ENCODE data around the gene TEX2.

TEX2 gene

DNA sequence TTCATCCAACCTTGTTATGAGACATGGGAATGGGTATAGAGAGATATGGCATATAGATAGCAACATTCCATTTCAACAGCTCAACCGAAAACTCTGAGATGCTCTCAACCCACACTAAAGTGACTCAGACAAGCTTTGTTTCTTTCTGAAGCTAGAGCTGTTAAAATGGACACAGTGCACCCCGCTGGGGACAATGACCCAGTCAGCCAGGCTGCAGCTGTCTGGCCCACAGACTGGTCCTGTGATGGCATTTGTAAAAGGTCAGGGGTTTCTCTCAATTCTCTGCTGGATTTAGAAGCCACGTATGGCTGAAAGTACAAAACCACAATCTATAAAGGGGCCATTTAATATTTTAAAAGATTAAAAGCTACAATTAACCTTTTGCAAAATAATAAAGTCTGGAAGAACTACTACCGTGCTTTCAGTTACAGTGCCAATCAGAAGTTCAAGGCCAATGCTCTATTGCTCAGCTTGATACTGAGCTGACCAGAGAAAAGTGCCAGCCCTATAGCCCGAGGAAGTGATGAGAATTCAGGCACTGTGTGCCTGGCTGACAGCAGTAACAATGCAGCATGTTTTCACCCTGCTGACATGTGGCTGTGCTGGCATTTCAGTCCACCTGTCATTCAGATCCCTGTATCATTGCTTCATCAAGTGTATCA lies 60.2 kb downstream of the TEX2 start:
- Histone ChIP-seq H3K9me3 (replicated peaks in 1 of 2; ENCODE audit: control insufficient read depth in 2 of 2, insufficient read depth in 1 of 2, low read depth in 1 of 2, low read length in 2 of 2) (no peaks in the 10 kb centered on the region), H3K27me3 (ENCODE audit: control insufficient read depth in 3 of 3, insufficient read depth in 3 of 3, low read depth in 1 of 3, low read length in 3 of 3) (no peaks in the 10 kb centered on the region), H3K23ac (ENCODE audit: low read depth, low read length, poor library complexity) (no peak overlapping the region), H3K27ac (replicated peaks; ENCODE audit: low read length) (no peak overlapping the region), H3K18ac (ENCODE audit: low read length) (no peak overlapping the region), H3K4ac (ENCODE audit: low read length) (no peak overlapping the region), H3K36me3 (replicated peaks in 1 of 2; ENCODE audit: control insufficient read depth in 2 of 2, insufficient read depth in 2 of 2, low read length in 2 of 2) (no peaks in the 10 kb centered on the region), H2BK120ac (ENCODE audit: low read depth, low read length) (no peak overlapping the region), H2BK5ac (ENCODE audit: low read length) (no peak overlapping the region), H3K4me1 (ENCODE audit: control insufficient read depth in 2 of 2, insufficient read depth in 1 of 2, low read depth in 1 of 2, low read length in 2 of 2) (peaks cover 4 to 17% of the 10 kb centered on the region in 2 donors), H3K4me2 (ENCODE audit: insufficient read depth, low read length, poor library complexity, severe bottlenecking) (no peak overlapping the region), H2BK15ac (ENCODE audit: low read length) (no peak overlapping the region), H3K14ac (ENCODE audit: low read length) (no peak overlapping the region), H4K8ac (ENCODE audit: low read depth, low read length) (no peak overlapping the region), H3K9ac (ENCODE audit: low read depth, low read length, poor library complexity) (no peak overlapping the region), H2BK12ac (ENCODE audit: low read length) (no peak overlapping the region), H4K91ac (ENCODE audit: low read depth, low read length, poor library complexity) (no peak overlapping the region), H2AK5ac (ENCODE audit: low read depth, low read length) (no peak overlapping the region), H2AFZ (ENCODE audit: low read length) (no peak overlapping the region), H3K4me3 (ENCODE audit: low read length in 2 of 2) (no peak overlapping the region), H3K79me1 (ENCODE audit: low read depth, low read length) (no peaks in the 10 kb centered on the region)
- WGBS, 2 donors (ENCODE audit: extremely low coverage in 2 of 2, insufficient read length in 2 of 2, insufficient replicate concordance in 1 of 2) = no CpG with 5 or more reads among the region's 5 CpGs
- DNase-seq (ENCODE audit: low spot score) = no peak

DNA sequence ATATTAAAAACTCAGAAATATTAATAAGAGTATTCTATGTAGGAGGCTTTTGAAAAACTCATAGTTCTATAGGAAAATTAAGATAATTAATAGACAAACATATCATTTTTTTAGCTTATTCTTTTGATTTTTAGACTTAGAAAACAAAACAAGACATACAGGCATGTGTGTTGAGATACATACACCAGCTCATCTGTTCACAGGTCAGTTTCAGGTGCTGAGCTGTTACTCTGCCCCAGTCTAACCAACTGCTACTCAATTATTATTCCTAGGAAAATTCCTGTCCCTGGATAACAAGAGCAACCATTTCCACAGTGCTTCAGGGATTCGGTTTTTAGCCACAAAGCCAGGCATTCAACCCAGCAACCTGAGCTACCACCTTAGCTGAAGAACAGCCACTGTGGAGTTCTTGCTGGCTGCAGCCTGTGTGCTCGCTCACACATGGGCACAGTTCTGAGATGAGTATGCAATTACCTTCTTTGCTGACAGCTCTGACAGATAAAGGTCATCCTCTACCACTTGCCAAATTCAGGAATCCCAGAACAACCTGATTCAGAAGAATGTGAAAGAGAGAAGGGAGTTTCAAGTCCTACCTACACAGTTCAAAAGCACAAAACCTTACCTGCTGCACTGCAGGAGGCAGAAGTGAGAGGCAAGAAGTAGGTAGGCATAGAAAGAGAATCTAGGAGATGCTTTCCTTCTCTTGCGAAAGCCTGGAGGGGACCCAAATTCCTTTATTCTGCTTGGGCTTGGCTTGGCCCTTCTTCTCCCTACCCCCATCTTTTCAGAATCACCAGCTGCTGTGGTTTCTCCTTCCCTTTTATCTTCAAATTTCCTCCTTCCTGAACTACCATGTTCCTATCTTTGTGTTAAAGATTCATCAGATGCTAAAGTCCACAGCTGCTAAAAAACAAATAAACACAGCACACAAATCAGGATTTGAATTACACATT lies 62.7 kb downstream of the TEX2 start:
- H3K27me3 ChIP-seq (ENCODE audit: control insufficient read depth in 3 of 3, insufficient read depth in 3 of 3, low read depth in 1 of 3, low read length in 3 of 3) = no peaks in the 10 kb centered on the region
- H2BK120ac ChIP-seq (ENCODE audit: low read depth, low read length) = no peak overlapping the region
- H4K91ac ChIP-seq (ENCODE audit: low read depth, low read length, poor library complexity) = no peak overlapping the region
- H3K9me3 ChIP-seq (replicated peaks in 1 of 2; ENCODE audit: control insufficient read depth in 2 of 2, insufficient read depth in 1 of 2, low read depth in 1 of 2, low read length in 2 of 2) = peaks cover 0 to 5% of the 10 kb centered on the region in 2 donors
- H2BK15ac ChIP-seq (ENCODE audit: low read length) = no peak overlapping the region
- no peak overlapping the region for H3K4me2 ChIP-seq (ENCODE audit: insufficient read depth, low read length, poor library complexity, severe bottlenecking)
- H4K8ac ChIP-seq (ENCODE audit: low read depth, low read length) = no peak overlapping the region
- H3K79me1 ChIP-seq (ENCODE audit: low read depth, low read length) = no peaks in the 10 kb centered on the region
- no peak for DNase-seq (ENCODE audit: low spot score)
- no peak overlapping the region for H3K23ac ChIP-seq (ENCODE audit: low read depth, low read length, poor library complexity)
- no peak overlapping the region for H3K27ac ChIP-seq (replicated peaks; ENCODE audit: low read length)
- no peak overlapping the region for H2BK5ac ChIP-seq (ENCODE audit: low read length)
- H2BK12ac ChIP-seq (ENCODE audit: low read length) = no peak overlapping the region
- H2AK5ac ChIP-seq (ENCODE audit: low read depth, low read length) = no peak overlapping the region
- H2AFZ ChIP-seq (ENCODE audit: low read length) = no peak overlapping the region
- no peak overlapping the region for H3K9ac ChIP-seq (ENCODE audit: low read depth, low read length, poor library complexity)
- no peaks in the 10 kb centered on the region for H3K36me3 ChIP-seq (replicated peaks in 1 of 2; ENCODE audit: control insufficient read depth in 2 of 2, insufficient read depth in 2 of 2, low read length in 2 of 2)
- WGBS, 2 donors (ENCODE audit: extremely low coverage in 2 of 2, insufficient read length in 2 of 2, insufficient replicate concordance in 1 of 2) = no CpG with 5 or more reads among the region's 3 CpGs
- H3K4me3 ChIP-seq (ENCODE audit: low read length in 2 of 2) = no peak overlapping the region
- H3K18ac ChIP-seq (ENCODE audit: low read length) = no peak overlapping the region
- no peak overlapping the region for H3K4ac ChIP-seq (ENCODE audit: low read length)
- H3K4me1 ChIP-seq (ENCODE audit: control insufficient read depth in 2 of 2, insufficient read depth in 1 of 2, low read depth in 1 of 2, low read length in 2 of 2) = peaks cover 4 to 19% of the 10 kb centered on the region in 2 donors
- no peak overlapping the region for H3K14ac ChIP-seq (ENCODE audit: low read length)

DNA sequence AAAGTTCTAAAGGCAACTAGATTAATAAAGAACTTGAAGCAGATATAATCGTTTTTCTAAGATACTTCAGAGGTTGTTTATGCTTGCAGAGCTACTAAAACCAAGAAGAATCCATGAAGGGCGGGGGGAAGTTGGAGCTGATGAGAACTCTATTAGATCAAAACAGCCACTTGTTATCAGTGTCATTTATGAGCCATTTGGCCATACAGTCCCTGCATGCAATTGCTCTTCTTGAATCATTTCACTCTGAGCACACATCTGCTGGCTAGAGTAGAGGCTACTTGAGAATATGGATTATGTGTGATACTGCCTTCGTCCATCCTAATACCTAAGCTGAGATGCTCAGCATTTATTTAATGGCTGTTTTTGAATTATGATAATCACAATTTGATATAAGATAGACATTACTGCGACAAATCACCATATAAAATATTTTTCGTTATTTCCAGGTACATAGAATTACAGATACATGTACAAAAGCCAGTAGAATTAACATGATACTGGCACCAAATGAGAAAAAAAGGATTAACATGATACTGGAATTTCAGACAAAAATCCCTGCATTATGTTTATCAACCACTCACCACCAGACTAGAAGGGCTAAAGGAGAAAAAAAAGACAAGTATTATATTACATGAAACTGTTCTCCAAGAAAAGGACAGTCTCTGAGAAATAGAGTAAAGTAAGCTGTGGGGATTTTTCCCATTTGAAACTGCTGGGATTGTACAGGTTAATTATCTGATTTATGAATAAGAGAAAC lies 64.5 kb downstream of the TEX2 start:
- Histone ChIP-seq H4K8ac (ENCODE audit: low read depth, low read length) (no peak overlapping the region), H3K36me3 (replicated peaks in 1 of 2; ENCODE audit: control insufficient read depth in 2 of 2, insufficient read depth in 2 of 2, low read length in 2 of 2) (no peaks in the 10 kb centered on the region), H3K27me3 (ENCODE audit: control insufficient read depth in 3 of 3, insufficient read depth in 3 of 3, low read depth in 1 of 3, low read length in 3 of 3) (no peaks in the 10 kb centered on the region), H3K9ac (ENCODE audit: low read depth, low read length, poor library complexity) (no peak overlapping the region), H3K79me1 (ENCODE audit: low read depth, low read length) (no peaks in the 10 kb centered on the region), H3K4me1 (ENCODE audit: control insufficient read depth in 2 of 2, insufficient read depth in 1 of 2, low read depth in 1 of 2, low read length in 2 of 2) (peaks cover 4 to 16% of the 10 kb centered on the region in 2 donors), H2BK120ac (ENCODE audit: low read depth, low read length) (no peak overlapping the region), H3K9me3 (replicated peaks in 1 of 2; ENCODE audit: control insufficient read depth in 2 of 2, insufficient read depth in 1 of 2, low read depth in 1 of 2, low read length in 2 of 2) (peaks cover 0 to 5% of the 10 kb centered on the region in 2 donors), H3K27ac (replicated peaks; ENCODE audit: low read length) (no peak overlapping the region), H3K4me3 (ENCODE audit: low read length in 2 of 2) (no peak overlapping the region), H3K14ac (ENCODE audit: low read length) (no peak overlapping the region), H3K23ac (ENCODE audit: low read depth, low read length, poor library complexity) (no peak overlapping the region), H2AK5ac (ENCODE audit: low read depth, low read length) (no peak overlapping the region), H2AFZ (ENCODE audit: low read length) (no peak overlapping the region), H3K18ac (ENCODE audit: low read length) (no peak overlapping the region), H2BK15ac (ENCODE audit: low read length) (no peak overlapping the region), H3K4me2 (ENCODE audit: insufficient read depth, low read length, poor library complexity, severe bottlenecking) (no peak overlapping the region), H2BK5ac (ENCODE audit: low read length) (no peak overlapping the region), H2BK12ac (ENCODE audit: low read length) (no peak overlapping the region), H3K4ac (ENCODE audit: low read length) (no peak overlapping the region), H4K91ac (ENCODE audit: low read depth, low read length, poor library complexity) (no peak overlapping the region)
- WGBS, 2 donors (ENCODE audit: extremely low coverage in 2 of 2, insufficient read length in 2 of 2, insufficient replicate concordance in 1 of 2) = no CpG with 5 or more reads among the region's 5 CpGs
- DNase-seq (ENCODE audit: low spot score) = no peak

Data from neuronal stem cell (in vitro differentiated cells).